GM21723 (cell line): Measurements from ENCODE around the gene ITPR1.
A peak's percentile ranks its signal among the peaks of the same experiment; 100 is the strongest.

ENCODE experiments used
- ATAC-seq: cut with Tn5 transposase; IDR thresholded peaks from one replicate; pipeline ENCODE4 v1.9.1; 2021; ENCODE audit warnings: mild to moderate bottlenecking, moderate library complexity; ENCODE audit not compliant: unreplicated experiment

Gene ITPR1

GRCh38 chr3:4478261-4478660 is 14.9 kb upstream of the ITPR1 start:
- no peak for ATAC-seq

- no peak for ATAC-seq
These were observed 1.3 kb upstream of the ITPR1 start for GRCh38 chr3:4491855-4492207.

- peak; percentile 18 for ATAC-seq
These were observed 737 bp upstream of the ITPR1 start for GRCh38 chr3:4492208-4493013.

GRCh38 chr3:4493941-4494894 is 1.1 kb downstream of the ITPR1 start:
- no peak for ATAC-seq

GRCh38 chr3:4494895-4495264 is 1.7 kb downstream of the ITPR1 start:
- ATAC-seq: peak; percentile 37

GRCh38 chr3:4495294-4496086 is 2.3 kb downstream of the ITPR1 start:
- no peak for ATAC-seq

GRCh38 chr3:4496087-4496452 is 2.9 kb downstream of the ITPR1 start:
- ATAC-seq: no peak

- ATAC-seq: no peak
These were observed 4.0 kb downstream of the ITPR1 start for GRCh38 chr3:4497005-4497692.

- ATAC-seq: no peak
These were observed 4.7 kb downstream of the ITPR1 start for GRCh38 chr3:4497843-4498324.

- no peak for ATAC-seq
These were observed 5.3 kb downstream of the ITPR1 start for GRCh38 chr3:4498446-4498845.

GRCh38 chr3:4501437-4501836 is 8.3 kb downstream of the ITPR1 start:
- ATAC-seq: no peak

GRCh38 chr3:4501927-4502326 is 8.8 kb downstream of the ITPR1 start:
- ATAC-seq: no peak

GRCh38 chr3:4503050-4503449 is 9.9 kb downstream of the ITPR1 start:
- peak; percentile 61 for ATAC-seq

GRCh38 chr3:4504340-4505261 is 11.5 kb downstream of the ITPR1 start:
- ATAC-seq: no peak

- no peak for ATAC-seq
These were observed 12.8 kb downstream of the ITPR1 start for GRCh38 chr3:4505688-4506558.

- ATAC-seq: no peak
These were observed 13.4 kb downstream of the ITPR1 start for GRCh38 chr3:4506559-4507023.

GRCh38 chr3:4507024-4507596 is 14.0 kb downstream of the ITPR1 start:
- peak; percentile 39 for ATAC-seq
